Measurements from ENCODE around the gene ZNF74.
"Not testable (repeated sequence)": the region's sequence is repeated elsewhere in the genome, so short reads cannot be mapped to it uniquely, and the experiment has no call there.

The ZNF74 gene

DNA sequence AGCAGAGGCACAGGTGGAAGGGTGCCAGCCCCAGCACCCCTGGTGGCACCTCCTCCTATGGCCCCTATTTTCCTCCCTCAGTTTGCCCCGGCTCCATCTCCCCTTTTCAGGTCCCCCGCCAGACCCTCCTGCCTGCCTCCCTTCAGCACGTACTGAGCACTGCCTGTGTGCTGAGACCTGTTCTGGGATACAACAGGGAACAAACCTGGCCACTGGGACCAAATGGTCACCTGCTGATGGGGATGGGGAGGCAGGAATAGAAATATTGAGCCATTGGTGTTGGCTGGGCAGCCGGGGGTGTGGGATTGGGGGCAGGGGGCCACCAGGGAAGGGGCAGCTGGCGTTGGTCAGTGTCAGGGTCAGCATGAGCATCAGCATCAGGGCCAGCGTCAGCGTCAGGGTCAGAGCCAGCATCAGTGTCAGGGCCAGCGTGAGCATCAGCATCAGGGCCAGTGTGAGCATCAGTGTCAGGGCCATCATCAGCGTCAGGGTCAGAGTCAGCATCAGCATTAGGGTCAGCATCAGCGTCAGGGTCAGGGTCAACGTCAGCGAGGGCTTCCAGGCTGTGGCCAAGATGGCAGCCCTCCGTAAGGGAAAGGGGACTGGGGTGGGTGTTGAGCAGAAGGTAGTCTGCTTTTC lies 7.5 kb downstream of the ZNF74 start:
- no peaks in the 10 kb centered on the region for H3K9me3 ChIP-seq (ENCODE audit: control insufficient read depth, insufficient read depth, low read depth, low read length)
- H3K4me1 ChIP-seq (ENCODE audit: control insufficient read depth, insufficient read depth, low read length) = no peaks in the 10 kb centered on the region
- no peak overlapping the region for H3K4me3 ChIP-seq (ENCODE audit: low read depth, low read length)
- H3K27ac ChIP-seq (ENCODE audit: low read depth, low read length) = no peak overlapping the region
- no peak overlapping the region for H3K9ac ChIP-seq (ENCODE audit: low read length)
- peaks cover 58% of the 10 kb centered on the region for H3K36me3 ChIP-seq (ENCODE audit: control insufficient read depth, insufficient read depth, low read length)
- no peaks in the 10 kb centered on the region for H3K27me3 ChIP-seq (ENCODE audit: control insufficient read depth, insufficient read depth, low read length)

DNA sequence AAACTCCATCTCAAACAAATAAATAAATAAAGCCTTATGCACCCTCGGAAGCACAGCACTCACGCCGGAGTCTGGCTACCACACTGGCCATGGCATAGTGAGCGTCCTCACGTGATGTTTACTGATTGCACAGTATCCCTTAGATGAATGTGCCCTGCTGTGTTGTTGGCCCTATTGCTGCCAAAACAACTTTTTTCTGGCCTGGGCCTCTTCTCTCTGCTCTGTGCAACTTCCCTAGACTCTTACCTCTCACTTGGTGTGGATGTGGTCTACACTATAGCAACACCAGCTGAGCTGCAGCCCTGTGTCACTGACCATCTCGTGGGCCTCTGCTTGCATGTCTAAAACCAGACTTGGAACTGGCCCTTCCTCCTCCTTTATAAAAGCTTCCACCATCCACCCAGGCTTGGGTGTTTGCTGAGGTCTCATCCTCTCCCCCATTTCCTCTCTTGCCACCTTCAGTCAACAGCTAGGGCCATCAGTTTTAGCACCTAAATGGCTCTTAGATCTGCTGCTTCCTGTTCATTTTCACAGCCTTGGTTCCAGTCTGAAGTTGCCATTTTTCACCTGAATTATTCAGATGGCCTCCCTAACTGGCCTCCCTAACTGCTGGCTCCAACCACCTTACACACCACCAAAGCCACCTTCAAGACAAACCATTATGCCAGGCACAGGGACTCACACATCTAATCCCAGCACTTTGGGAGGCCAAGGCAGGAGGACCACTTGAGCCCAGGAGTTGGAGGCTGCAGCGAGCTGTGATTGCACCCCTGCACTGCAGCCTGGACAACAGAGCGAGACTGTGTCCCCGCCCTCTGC lies 9.2 kb downstream of the ZNF74 start:
- Histone ChIP-seq H3K36me3 (ENCODE audit: control insufficient read depth, insufficient read depth, low read length) (peaks cover 71% of the 10 kb centered on the region), H3K27ac (ENCODE audit: low read depth, low read length) (no peak overlapping the region), H3K4me3 (ENCODE audit: low read depth, low read length) (no peak overlapping the region), H3K27me3 (ENCODE audit: control insufficient read depth, insufficient read depth, low read length) (no peaks in the 10 kb centered on the region), H3K4me1 (ENCODE audit: control insufficient read depth, insufficient read depth, low read length) (no peaks in the 10 kb centered on the region), H3K9me3 (ENCODE audit: control insufficient read depth, insufficient read depth, low read depth, low read length) (no peaks in the 10 kb centered on the region), H3K9ac (ENCODE audit: low read length) (no peak overlapping the region)

DNA sequence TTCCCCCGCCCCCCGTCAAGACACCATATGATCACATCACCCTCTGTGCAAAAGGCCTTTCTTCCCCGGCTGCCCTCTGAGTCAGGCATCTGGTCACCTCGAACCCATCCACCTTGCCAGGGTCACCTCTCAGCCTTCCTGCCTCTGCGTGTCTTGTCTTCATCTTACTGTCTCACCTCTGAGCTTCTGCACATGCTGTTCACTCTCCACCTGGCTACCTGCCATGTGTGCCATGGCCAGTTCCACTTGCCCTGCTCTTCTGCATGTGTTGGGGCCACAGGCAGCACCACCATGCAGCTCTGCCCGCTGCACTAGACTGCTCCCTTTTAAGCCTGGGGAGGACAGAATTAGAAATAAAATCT lies 9.8 kb downstream of the ZNF74 start:
- H3K27me3 ChIP-seq (ENCODE audit: control insufficient read depth, insufficient read depth, low read length) = no peaks in the 10 kb centered on the region
- H3K4me1 ChIP-seq (ENCODE audit: control insufficient read depth, insufficient read depth, low read length) = no peaks in the 10 kb centered on the region
- H3K27ac ChIP-seq (ENCODE audit: low read depth, low read length) = no peak overlapping the region
- H3K4me3 ChIP-seq (ENCODE audit: low read depth, low read length) = no peak overlapping the region
- no peak overlapping the region for H3K9ac ChIP-seq (ENCODE audit: low read length)
- H3K9me3 ChIP-seq (ENCODE audit: control insufficient read depth, insufficient read depth, low read depth, low read length) = no peaks in the 10 kb centered on the region
- H3K36me3 ChIP-seq (ENCODE audit: control insufficient read depth, insufficient read depth, low read length) = peaks cover 71% of the 10 kb centered on the region

DNA sequence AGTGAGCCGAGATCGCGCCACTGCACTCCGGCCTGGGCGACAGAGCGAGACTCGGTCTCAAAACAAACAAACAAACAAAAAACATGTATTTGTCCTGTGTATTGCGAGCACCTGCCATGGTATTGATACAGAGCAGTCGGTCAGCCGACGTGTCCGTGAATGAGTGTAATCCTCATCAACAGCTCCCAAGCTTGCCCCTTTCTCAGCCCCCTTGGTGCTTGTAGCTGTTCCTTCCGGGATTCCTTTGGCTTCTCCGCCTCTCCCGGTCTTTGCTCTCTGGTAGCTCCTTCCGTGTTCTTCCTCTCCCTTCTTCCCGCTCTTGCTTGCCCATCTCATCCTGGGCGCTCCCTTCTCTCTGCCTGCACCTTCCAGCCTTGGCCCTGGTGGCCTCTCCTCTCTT lies 10.9 kb downstream of the ZNF74 start:
- H3K4me3 ChIP-seq (ENCODE audit: low read depth, low read length) = no peak overlapping the region
- H3K27ac ChIP-seq (ENCODE audit: low read depth, low read length) = no peak overlapping the region
- no peak overlapping the region for H3K9ac ChIP-seq (ENCODE audit: low read length)
- H3K9me3 ChIP-seq (ENCODE audit: control insufficient read depth, insufficient read depth, low read depth, low read length) = no peaks in the 10 kb centered on the region
- peaks cover 71% of the 10 kb centered on the region for H3K36me3 ChIP-seq (ENCODE audit: control insufficient read depth, insufficient read depth, low read length)
- no peaks in the 10 kb centered on the region for H3K4me1 ChIP-seq (ENCODE audit: control insufficient read depth, insufficient read depth, low read length)
- no peaks in the 10 kb centered on the region for H3K27me3 ChIP-seq (ENCODE audit: control insufficient read depth, insufficient read depth, low read length)

DNA sequence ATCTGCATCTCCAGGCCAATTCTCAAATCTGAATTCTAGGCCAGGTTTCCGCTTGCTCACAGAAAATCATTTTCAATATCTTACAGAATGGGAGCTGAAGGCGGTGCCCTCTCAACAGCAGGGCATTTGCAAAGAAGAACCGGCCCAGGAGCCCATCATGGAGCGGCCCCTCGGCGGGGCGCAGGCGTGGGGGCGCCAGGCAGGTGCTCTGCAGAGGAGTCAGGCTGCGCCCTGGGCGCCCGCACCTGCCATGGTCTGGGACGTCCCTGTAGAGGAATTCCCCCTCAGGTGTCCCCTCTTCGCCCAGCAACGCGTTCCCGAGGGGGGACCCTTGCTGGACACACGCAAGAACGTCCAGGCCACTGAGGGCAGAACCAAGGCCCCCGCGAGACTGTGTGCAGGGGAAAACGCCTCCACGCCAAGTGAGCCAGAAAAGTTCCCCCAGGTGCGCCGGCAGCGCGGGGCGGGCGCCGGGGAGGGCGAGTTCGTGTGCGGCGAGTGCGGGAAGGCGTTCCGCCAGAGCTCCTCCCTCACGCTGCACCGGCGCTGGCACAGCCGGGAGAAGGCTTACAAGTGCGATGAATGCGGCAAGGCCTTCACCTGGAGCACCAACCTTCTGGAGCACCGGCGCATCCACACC lies 11.5 kb downstream of the ZNF74 start:
- no peak overlapping the region for H3K27ac ChIP-seq (ENCODE audit: low read depth, low read length)
- no peak overlapping the region for H3K4me3 ChIP-seq (ENCODE audit: low read depth, low read length)
- no peak overlapping the region for H3K9ac ChIP-seq (ENCODE audit: low read length)
- H3K36me3 ChIP-seq (ENCODE audit: control insufficient read depth, insufficient read depth, low read length) = peaks cover 68% of the 10 kb centered on the region
- H3K4me1 ChIP-seq (ENCODE audit: control insufficient read depth, insufficient read depth, low read length) = no peaks in the 10 kb centered on the region
- no peaks in the 10 kb centered on the region for H3K27me3 ChIP-seq (ENCODE audit: control insufficient read depth, insufficient read depth, low read length)
- H3K9me3 ChIP-seq (ENCODE audit: control insufficient read depth, insufficient read depth, low read depth, low read length) = no peaks in the 10 kb centered on the region

DNA sequence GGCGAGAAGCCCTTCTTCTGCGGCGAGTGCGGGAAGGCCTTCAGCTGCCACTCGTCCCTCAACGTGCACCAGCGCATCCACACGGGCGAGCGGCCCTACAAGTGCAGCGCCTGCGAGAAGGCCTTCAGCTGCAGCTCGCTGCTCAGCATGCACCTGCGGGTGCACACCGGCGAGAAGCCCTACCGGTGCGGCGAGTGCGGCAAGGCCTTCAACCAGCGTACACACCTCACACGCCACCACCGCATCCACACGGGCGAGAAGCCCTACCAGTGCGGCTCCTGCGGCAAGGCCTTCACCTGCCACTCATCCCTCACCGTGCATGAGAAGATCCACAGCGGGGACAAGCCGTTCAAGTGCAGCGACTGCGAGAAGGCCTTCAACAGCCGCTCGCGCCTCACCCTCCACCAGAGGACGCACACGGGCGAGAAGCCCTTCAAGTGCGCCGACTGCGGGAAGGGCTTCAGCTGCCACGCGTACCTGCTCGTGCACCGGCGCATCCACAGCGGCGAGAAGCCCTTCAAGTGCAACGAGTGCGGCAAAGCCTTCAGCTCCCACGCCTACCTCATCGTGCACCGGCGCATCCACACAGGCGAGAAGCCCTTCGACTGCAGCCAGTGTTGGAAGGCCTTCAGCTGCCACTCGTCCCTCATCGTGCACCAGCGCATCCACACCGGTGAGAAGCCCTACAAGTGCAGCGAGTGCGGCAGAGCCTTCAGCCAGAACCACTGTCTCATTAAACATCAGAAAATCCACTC lies 12.2 kb downstream of the ZNF74 start:
- Histone ChIP-seq H3K9ac (ENCODE audit: low read length) (no peak overlapping the region), H3K4me1 (ENCODE audit: control insufficient read depth, insufficient read depth, low read length) (no peaks in the 10 kb centered on the region), H3K27ac (ENCODE audit: low read depth, low read length) (no peak overlapping the region), H3K27me3 (ENCODE audit: control insufficient read depth, insufficient read depth, low read length) (no peaks in the 10 kb centered on the region), H3K9me3 (ENCODE audit: control insufficient read depth, insufficient read depth, low read depth, low read length) (no peaks in the 10 kb centered on the region), H3K36me3 (ENCODE audit: control insufficient read depth, insufficient read depth, low read length) (peaks cover 61% of the 10 kb centered on the region), H3K4me3 (ENCODE audit: low read depth, low read length) (no peak overlapping the region)

DNA sequence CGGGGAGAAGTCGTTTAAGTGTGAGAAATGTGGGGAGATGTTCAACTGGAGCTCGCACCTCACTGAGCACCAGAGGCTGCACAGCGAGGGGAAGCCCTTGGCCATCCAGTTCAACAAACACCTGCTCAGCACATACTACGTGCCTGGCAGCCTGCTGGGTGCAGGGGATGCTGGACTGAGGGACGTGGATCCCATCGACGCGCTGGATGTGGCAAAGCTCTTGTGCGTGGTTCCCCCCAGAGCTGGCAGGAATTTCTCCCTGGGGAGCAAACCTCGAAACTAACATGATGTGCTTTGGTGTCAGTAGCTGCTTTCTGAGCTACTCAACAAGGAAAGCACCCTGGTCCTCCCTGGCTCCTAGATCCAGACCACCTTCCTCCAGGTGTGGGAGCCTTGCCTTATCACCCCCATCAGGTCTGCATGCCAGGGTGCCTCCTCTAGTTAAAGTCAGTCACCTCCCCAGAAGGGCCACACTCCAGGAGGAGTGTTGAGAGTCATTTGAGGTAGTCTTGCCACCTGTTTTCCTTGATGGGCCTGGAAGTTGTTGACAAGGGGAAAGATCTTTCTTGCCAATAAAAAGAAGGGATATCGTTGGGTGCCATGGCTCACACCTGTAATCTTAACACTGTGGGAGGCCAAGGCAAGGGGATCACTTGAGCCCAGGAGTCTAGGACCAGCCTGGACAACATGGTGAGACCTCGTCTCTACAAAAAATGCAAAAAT lies 12.9 kb downstream of the ZNF74 start:
- Histone ChIP-seq H3K9me3 (ENCODE audit: control insufficient read depth, insufficient read depth, low read depth, low read length) (no peaks in the 10 kb centered on the region), H3K36me3 (ENCODE audit: control insufficient read depth, insufficient read depth, low read length) (peaks cover 55% of the 10 kb centered on the region), H3K4me3 (ENCODE audit: low read depth, low read length) (no peak overlapping the region), H3K9ac (ENCODE audit: low read length) (no peak overlapping the region), H3K27me3 (ENCODE audit: control insufficient read depth, insufficient read depth, low read length) (no peaks in the 10 kb centered on the region), H3K27ac (ENCODE audit: low read depth, low read length) (no peak overlapping the region), H3K4me1 (ENCODE audit: control insufficient read depth, insufficient read depth, low read length) (no peaks in the 10 kb centered on the region)

DNA sequence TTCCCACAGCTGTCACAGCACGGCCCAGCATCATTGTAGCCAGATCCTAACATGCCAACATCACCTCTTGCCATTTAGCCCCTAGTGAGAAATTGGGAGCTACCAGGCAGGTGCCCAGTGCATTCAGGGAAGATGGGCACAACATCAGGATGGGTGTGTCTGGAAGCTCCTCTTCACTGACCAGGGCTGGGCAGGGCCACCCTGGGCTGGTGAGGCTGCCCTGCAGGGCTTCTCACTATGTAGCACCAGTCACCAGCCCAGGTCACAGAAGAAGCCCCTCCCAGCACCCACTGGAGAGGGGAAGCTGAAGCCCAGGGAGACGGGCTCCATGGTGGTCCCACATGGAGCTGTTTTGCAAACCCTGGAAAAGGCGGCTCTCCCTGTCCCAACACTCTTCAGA lies 13.9 kb downstream of the ZNF74 start:
- H3K4me3 ChIP-seq (ENCODE audit: low read depth, low read length) = no peak overlapping the region
- no peaks in the 10 kb centered on the region for H3K9me3 ChIP-seq (ENCODE audit: control insufficient read depth, insufficient read depth, low read depth, low read length)
- no peak overlapping the region for H3K9ac ChIP-seq (ENCODE audit: low read length)
- H3K4me1 ChIP-seq (ENCODE audit: control insufficient read depth, insufficient read depth, low read length) = no peaks in the 10 kb centered on the region
- peaks cover 48% of the 10 kb centered on the region for H3K36me3 ChIP-seq (ENCODE audit: control insufficient read depth, insufficient read depth, low read length)
- no peak overlapping the region for H3K27ac ChIP-seq (ENCODE audit: low read depth, low read length)
- no peaks in the 10 kb centered on the region for H3K27me3 ChIP-seq (ENCODE audit: control insufficient read depth, insufficient read depth, low read length)

DNA sequence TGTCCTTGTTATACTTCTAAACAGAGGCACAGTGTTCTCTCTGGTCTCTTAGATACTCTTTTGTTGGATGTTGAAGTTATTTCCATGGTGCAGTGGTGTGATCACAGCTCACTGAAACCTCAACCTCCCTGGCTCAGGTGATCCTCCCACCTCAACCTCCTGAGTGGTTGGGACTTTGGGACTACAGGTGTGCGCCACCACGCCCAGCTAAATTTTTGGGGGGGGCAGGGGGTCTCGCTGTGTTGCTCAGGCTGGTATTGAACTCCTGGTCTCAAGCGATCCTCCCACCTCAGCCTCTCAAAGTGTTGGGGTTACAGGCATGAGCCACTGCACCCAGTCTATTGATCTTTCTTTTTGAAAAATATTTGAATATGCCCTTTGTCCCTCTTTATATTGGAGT lies 14.9 kb downstream of the ZNF74 start:
- Histone ChIP-seq H3K9me3 (ENCODE audit: control insufficient read depth, insufficient read depth, low read depth, low read length) (no peaks in the 10 kb centered on the region), H3K4me1 (ENCODE audit: control insufficient read depth, insufficient read depth, low read length) (no peaks in the 10 kb centered on the region), H3K4me3 (ENCODE audit: low read depth, low read length) (no peak overlapping the region), H3K9ac (ENCODE audit: low read length) (no peak overlapping the region), H3K27me3 (ENCODE audit: control insufficient read depth, insufficient read depth, low read length) (no peaks in the 10 kb centered on the region), H3K36me3 (ENCODE audit: control insufficient read depth, insufficient read depth, low read length) (peaks cover 38% of the 10 kb centered on the region), H3K27ac (ENCODE audit: low read depth, low read length) (no peak overlapping the region)

DNA sequence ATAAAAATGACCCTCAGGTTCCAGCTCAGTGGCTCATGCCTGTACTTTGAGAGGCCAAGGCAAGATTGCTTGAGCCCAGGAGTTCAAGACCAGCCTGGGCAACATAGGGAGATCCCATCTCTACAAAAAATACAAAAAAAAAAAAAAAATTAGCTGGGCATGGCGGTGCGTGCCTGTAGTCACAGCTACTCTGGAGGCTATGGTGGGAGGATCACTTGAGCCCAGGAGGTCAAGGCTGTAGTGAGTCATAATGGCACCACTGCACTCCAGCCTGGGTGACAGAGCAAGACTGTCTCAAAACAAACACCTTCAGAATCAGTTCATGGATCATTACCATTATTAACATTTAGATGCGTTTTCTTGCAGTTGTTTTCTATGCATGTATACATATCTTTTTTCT lies 15.4 kb downstream of the ZNF74 start:
- peaks cover 33% of the 10 kb centered on the region for H3K36me3 ChIP-seq (ENCODE audit: control insufficient read depth, insufficient read depth, low read length)
- H3K27me3 ChIP-seq (ENCODE audit: control insufficient read depth, insufficient read depth, low read length); H3K27ac ChIP-seq (ENCODE audit: low read depth, low read length); H3K4me1 ChIP-seq (ENCODE audit: control insufficient read depth, insufficient read depth, low read length); H3K9me3 ChIP-seq (ENCODE audit: control insufficient read depth, insufficient read depth, low read depth, low read length); H3K9ac ChIP-seq (ENCODE audit: low read length); H3K4me3 ChIP-seq (ENCODE audit: low read depth, low read length): not testable (repeated sequence)
